ENCODE data around the gene TRNAU1AP.
"Not testable (repeated sequence)": the region's sequence is repeated elsewhere in the genome, so short reads cannot be mapped to it uniquely, and the experiment has no call there.

TRNAU1AP gene

DNA sequence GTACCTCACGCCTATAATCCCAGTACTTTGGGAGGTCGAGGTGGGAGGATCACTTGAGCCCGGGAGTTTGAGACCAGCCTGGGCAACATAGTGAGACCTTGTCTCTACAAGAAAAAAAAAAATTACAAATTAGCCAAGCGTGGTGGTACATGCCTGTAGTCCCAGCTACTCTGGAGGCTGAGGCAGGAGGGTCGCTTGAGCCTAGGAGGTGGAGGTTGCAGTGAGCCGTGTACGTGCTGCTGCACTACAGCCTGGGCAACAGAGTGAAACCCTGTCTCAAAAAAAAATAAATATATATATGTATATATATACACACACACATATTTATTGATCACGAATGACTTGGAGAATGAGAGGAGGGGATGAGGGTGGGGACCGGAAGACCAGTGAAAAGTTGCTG, 30.3 kb upstream of the TRNAU1AP start:
- not testable (repeated sequence) for DNase-seq

- DNase-seq: not testable (repeated sequence)
These were observed 27.8 kb upstream of the TRNAU1AP start for GRCh38 chr1:28525002-28525642.

- DNase-seq: no peak
These were observed 26.0 kb upstream of the TRNAU1AP start for GRCh38 chr1:28526886-28527285.

DNA sequence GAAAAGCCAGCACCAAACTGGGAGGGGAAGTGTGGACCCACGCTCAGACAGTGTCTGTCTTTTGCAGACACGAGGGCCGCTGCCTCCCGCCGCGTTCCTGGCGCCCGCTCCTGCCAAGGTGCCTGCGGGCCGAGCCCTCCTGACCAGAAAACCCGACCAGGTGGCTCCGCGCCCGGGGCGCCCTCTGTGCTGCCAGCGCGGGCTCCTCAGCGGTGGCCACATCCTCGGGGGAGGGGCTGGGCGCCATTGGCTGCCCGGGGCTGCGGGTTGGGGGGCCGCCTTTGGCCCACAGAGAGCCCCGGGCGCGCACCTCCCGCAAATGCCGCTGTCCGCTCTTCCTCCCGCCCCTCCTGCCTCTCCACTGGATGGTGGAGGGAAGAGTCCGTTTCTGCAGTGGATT, 22.4 kb upstream of the TRNAU1AP start:
- DNase-seq: no peak

DNA sequence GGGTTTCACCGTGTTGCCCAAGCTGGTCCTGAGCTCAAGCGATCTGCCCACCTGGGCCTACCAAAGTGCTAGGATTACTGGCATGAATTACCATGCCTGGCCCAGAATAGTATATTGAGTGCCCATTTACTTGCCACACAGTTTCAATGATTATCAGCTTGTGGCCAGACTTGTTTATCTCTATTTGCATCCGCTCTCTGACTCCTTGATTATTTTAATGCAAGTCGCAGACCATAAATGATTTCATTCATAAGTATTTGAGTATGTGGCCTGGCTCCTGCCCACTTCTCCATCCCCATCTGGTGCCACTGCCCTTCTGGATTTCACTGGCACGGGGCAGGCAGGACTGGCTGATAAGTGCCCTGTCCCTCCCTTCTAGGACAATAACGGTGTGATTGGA, 18.2 kb upstream of the TRNAU1AP start:
- no peak for DNase-seq

DNA sequence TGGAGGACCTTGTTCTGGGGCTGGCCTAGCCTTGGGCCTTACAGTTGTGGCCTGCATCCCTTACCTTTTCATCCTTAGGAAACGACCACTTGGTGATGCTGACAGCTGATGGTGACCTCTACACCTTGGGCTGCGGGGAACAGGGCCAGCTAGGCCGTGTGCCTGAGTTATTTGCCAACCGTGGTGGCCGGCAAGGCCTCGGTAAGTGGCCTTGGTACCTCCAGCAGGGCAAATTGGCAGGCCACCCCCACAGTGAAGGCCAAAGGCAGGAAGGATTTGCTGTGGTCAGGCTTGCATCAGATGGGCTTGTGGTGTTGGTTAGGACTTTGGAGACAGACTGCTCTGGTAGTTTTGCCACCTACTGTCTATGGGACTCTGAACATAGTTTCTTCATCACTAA, 17.7 kb upstream of the TRNAU1AP start:
- no peak for DNase-seq

DNA sequence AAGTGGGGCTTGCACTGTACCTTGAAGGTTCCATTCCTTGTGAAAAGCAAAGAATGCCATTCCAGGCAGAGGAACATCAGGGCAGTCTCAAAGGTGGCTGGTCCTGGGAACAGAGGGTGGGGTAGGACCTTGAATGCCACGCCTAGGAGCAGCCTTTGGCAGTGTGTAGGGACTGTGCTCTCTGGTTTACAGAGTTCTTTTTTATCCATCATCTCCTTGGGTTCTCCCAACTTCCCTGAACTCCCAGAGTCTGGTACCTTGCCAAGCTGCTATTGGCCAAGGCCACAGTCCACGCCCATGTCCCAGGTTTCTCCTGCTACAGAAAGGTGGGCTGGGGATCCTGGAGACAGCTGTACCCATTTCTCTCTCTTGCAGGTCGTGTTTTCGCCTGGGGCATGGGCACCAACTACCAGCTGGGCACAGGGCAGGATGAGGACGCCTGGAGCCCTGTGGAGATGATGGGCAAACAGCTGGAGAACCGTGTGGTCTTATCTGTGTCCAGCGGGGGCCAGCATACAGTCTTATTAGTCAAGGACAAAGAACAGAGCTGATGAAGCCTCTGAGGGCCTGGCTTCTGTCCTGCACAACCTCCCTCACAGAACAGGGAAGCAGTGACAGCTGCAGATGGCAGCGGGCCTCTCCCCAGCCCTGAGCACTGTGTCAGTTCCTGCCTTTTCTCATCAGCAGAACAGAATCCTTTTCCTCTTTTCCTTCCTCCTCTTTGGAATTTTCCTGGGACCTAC, 15.3 kb upstream of the TRNAU1AP start:
- no peak for DNase-seq

GRCh38 chr1:28538286-28538685, 14.6 kb upstream of the TRNAU1AP start:
- no peak for DNase-seq

- no peak for DNase-seq
These were observed 12.2 kb upstream of the TRNAU1AP start for GRCh38 chr1:28540651-28541050.

DNA sequence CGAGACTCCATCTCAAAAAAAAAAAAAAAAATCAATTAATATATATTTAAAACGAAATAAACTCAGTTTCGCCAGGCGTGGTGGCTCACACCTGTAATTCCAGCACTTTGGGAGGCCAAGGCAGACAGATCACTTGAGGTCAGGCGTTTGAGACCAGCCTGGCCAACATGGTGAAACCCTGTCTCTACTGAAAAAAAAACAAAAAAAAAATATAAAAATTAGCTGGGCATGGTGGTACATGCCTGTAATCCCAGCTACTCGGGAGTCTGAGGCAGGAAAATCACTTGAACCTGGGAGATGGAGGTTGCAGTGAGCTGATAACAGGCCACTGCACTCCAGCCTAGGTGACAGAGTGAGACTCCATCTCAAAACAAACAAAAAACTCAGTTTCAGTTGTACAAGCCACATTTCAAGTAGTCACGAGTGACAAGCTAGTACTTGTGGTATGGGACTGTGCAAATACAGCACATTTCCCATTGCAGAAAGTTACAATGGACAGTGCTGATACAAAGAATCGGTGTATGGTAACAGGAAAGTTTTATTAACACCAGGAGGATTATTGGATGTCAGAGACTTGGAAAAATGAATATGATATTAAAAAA, 11.4 kb upstream of the TRNAU1AP start:
- DNase-seq: not testable (repeated sequence)

DNA sequence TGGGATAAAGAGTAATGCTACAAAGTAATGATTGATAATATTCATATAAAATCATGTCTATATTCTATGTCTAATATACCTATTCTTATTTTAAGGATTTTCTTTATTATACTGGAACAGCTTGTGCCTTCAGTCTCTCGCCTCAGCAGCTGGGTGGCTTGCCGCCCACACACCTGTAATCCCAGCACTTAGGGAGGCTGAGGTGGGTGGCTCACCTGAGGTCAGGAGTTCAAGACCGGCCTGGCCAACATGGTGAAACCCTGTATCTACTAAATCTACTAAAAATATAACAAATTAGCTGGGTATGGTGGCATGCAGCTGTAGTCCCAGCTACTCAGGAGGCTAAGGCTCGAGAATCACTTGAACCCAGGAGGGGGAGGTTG, 7.6 kb upstream of the TRNAU1AP start:
- no peak for DNase-seq

- DNase-seq: no peak
These were observed 4.6 kb upstream of the TRNAU1AP start for GRCh38 chr1:28548318-28548717.

- DNase-seq: no peak
These were observed 1.5 kb upstream of the TRNAU1AP start for GRCh38 chr1:28551381-28551780.

GRCh38 chr1:28560886-28561285, 8.0 kb downstream of the TRNAU1AP start:
- no peak for DNase-seq

DNA sequence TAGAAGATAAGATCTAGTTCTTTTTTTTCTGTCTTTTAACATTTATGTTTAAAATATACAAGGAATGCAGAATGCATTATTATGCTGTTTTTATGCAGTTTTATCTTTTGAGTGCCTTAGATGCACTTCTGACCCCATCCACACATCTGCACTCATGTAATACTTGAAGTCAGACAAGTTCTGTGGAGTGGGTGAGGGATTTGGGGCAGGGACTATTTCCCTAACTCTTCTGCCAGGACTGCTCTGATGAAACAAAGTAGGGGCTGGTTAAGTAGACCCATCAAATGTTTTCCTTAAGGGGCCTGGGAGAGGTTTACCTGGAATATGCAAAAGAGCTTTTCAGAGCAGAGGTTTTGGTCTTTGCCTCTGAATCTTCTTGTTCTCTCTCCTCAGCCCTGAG, 11.4 kb downstream of the TRNAU1AP start:
- no peak for DNase-seq

DNA sequence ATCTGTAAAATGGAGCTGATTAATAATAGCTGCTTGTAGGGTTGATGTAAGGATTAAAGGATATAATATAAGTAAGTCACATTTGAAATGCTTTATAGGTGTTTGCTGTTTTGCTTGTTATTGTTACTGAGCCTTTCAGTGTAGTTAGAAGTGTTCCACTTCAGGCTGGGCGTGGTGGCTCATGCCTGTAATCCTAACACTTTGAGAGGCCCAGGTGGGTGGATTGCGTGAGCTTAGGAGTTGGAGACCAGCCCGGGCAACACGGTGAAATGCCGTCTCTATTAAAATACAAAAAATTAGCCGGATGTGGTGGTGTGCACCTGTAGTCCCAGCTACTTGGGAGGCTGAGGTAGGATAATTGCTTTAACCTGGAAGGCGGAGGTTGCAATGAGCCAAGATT, 12.2 kb downstream of the TRNAU1AP start:
- no peak for DNase-seq

DNA sequence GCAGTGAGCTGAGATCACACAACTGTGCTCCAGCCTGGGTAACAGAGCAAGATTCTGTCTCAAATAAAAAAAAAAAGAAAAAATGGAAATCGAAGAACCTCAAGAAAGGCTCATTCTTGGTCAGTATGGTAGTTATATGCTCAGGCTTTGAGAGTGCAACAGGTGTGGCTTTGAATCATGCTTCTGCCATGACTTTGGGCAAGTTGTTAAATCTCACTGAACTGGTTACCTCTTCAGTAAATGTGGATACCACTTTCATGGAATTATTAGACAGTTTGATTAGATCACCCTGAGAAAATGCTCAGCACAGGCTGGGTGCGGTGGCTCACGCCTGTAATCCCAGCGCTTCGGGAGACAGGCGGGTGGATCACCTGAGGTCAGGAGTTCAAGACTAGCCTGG, 12.8 kb downstream of the TRNAU1AP start:
- DNase-seq: no peak

GRCh38 chr1:28566931-28567330, 14.0 kb downstream of the TRNAU1AP start:
- DNase-seq: no peak

DNA sequence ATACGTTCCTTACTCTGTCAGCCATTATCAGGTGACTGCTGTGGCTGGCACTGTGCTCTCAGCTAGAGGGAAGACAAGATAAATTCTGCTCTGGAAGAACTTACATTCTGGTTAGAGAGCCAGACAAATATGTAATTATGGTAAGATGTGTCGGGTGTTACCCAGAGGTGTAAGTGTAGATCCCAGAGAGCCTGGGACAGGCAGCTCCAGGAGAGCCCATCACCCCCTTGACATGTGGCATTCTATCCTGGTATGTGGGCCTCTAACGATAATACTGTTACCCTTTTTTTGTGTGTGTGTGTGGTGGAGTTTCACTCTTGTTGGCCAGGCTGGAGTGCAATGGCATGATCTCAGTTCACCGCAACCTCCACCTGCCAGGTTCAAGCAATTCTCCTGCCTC, 19.0 kb downstream of the TRNAU1AP start:
- DNase-seq: no peak

- DNase-seq: not testable (repeated sequence)
These were observed 20.0 kb downstream of the TRNAU1AP start for GRCh38 chr1:28572891-28573290.

DNA sequence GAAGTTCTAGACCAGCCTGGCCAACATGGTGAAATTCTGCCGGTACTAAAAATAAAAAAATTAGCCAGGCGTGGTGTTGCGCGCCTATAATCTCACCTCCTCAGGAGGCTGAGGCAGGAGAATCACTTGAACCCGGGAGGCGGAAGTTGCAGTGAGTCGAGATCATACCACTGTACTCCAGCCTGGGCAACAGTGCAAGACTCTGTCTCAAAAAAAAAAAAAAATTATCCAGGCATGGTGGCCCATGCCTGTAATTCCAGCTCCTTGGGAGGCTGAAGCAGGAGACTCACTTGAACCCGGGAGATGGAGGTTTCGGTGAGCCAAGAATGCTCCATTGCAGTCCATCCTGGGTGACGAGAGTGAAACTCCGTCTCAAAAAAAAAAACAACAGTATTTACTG, 20.7 kb downstream of the TRNAU1AP start:
- no peak for DNase-seq

- peak; percentile 66 for DNase-seq
These were observed 24.3 kb downstream of the TRNAU1AP start for GRCh38 chr1:28577052-28577678.

- peak; percentile 61 for DNase-seq
These were observed 25.1 kb downstream of the TRNAU1AP start for GRCh38 chr1:28577738-28578536.
